ENCODE data around the gene BARX2.

BARX2 gene

GRCh38 chr11:129440028-129440713 is 64.5 kb downstream of the BARX2 start:
- no peak for DNase-seq (ENCODE audit: low read depth)

GRCh38 chr11:129442171-129442570 is 66.5 kb downstream of the BARX2 start:
- DNase-seq (ENCODE audit: low read depth): no peak

GRCh38 chr11:129443276-129443675 is 67.6 kb downstream of the BARX2 start:
- DNase-seq (ENCODE audit: low read depth): no peak

- no peak for DNase-seq (ENCODE audit: low read depth)
Measured at GRCh38 chr11:129444274-129444673, 68.6 kb downstream of the BARX2 start.

- no peak for DNase-seq (ENCODE audit: low read depth)
Measured at GRCh38 chr11:129445226-129445625, 69.6 kb downstream of the BARX2 start.

GRCh38 chr11:129446572-129446971 is 70.9 kb downstream of the BARX2 start:
- DNase-seq (ENCODE audit: low read depth): no peak

GRCh38 chr11:129447654-129448239 is 72.1 kb downstream of the BARX2 start:
- no peak for DNase-seq (ENCODE audit: low read depth)

- DNase-seq (ENCODE audit: low read depth): no peak
Measured at GRCh38 chr11:129451524-129451923, 75.9 kb downstream of the BARX2 start.

- DNase-seq (ENCODE audit: low read depth): no peak
Measured at GRCh38 chr11:129453293-129453721, 77.7 kb downstream of the BARX2 start.

- no peak for DNase-seq (ENCODE audit: low read depth)
Measured at GRCh38 chr11:129455101-129455500, 79.5 kb downstream of the BARX2 start.

- DNase-seq (ENCODE audit: low read depth): no peak
Measured at GRCh38 chr11:129455756-129456655, 80.4 kb downstream of the BARX2 start.

GRCh38 chr11:129457321-129457720 is 81.7 kb downstream of the BARX2 start:
- DNase-seq (ENCODE audit: low read depth): no peak

GRCh38 chr11:129458278-129458677 is 82.6 kb downstream of the BARX2 start:
- DNase-seq (ENCODE audit: low read depth): no peak

- no peak for DNase-seq (ENCODE audit: low read depth)
Measured at GRCh38 chr11:129458756-129459535, 83.3 kb downstream of the BARX2 start.

GRCh38 chr11:129460714-129461113 is 85.1 kb downstream of the BARX2 start:
- DNase-seq (ENCODE audit: low read depth): no peak

- DNase-seq (ENCODE audit: low read depth): no peak
Measured at GRCh38 chr11:129484068-129484467, 108.4 kb downstream of the BARX2 start.

- DNase-seq (ENCODE audit: low read depth): no peak
Measured at GRCh38 chr11:129489249-129489648, 113.6 kb downstream of the BARX2 start.

GRCh38 chr11:129490004-129490403 is 114.4 kb downstream of the BARX2 start:
- no peak for DNase-seq (ENCODE audit: low read depth)

GRCh38 chr11:129493746-129494145 is 118.1 kb downstream of the BARX2 start:
- DNase-seq (ENCODE audit: low read depth): no peak
